B cell (primary cell): ENCODE data around the gene PRKAR1A. TPM values are rescaled to one million over a fixed set of nuclear protein-coding genes. Genes with fewer than 3 reads are reported as not detected.

ENCODE experiments used
- ATAC-seq: fragments of 200-7000 bp; cut with Tn5 transposase; one replicate; pipeline ENCODE4 v1.10.0; 2021; ENCODE audit warnings: low read depth, mild to moderate bottlenecking, moderate number of reproducible peaks, moderate library complexity
- CTCF ChIA-PET: fragments of 350-600 bp; sonication (Branson Sonifier 250); formaldehyde crosslinking; loops from one replicate; lab custom pipeline; 2021; ENCODE audit warnings: antibody characterized with exemption, inconsistent platforms; lab: Charles Lee
- POLR2A ChIA-PET: fragments of 350-600 bp; sonication (Branson Sonifier 250); formaldehyde crosslinking; loops from one replicate; lab custom pipeline; 2021; ENCODE audit warnings: antibody characterized with exemption; lab: Charles Lee
- DNase-seq: peaks from one replicate; pipeline ENCODE4 v3.0.0; 2013
- H2AFZ ChIP-seq: 2 replicates; pipeline ENCODE4 v1.6.1; 2012; ENCODE audit warnings: mild to moderate bottlenecking, low read depth, low read length; ENCODE audit not compliant: insufficient read depth, poor library complexity, severe bottlenecking
- H3K27ac ChIP-seq, 2 donors: 1 replicate in 1 of 2; 2 replicates in 1 of 2; pipeline ENCODE4 v1.5.1; 2012 to 2013; ENCODE audit warnings: low read length in 2 of 2, mild to moderate bottlenecking in 2 of 2, moderate library complexity in 1 of 2
- H3K27me3 ChIP-seq, 4 experiments: fragments of 200-600 bp in 1 of 4; sonication (generic) in 1 of 4; replicated peaks in 1 of 4; 1 replicate in 2 of 4; 2 replicates in 2 of 4; pipeline versions ENCODE4 v1.6.1 to v1.7.0; 2013 to 2016; ENCODE audit warnings: low read length in 3 of 4, mild to moderate bottlenecking in 2 of 4, mixed read lengths in 1 of 4, moderate library complexity in 1 of 4; ENCODE audit not compliant: insufficient read depth in 4 of 4, control insufficient read depth in 3 of 4; ENCODE audit errors: control extremely low read depth in 1 of 4
- H3K36me3 ChIP-seq, 2 experiments: replicated peaks in 1 of 2; 1 replicate in 1 of 2; 2 replicates in 1 of 2; pipeline versions ENCODE4 v1.6.1 to v1.7.1; 2013; ENCODE audit warnings: low read length in 1 of 2; ENCODE audit not compliant: insufficient read depth in 2 of 2, control insufficient read depth in 1 of 2; ENCODE audit errors: control extremely low read depth in 1 of 2, extremely low read depth in 1 of 2
- H3K4me1 ChIP-seq, 2 donors: fragments of 200-600 bp in 1 of 2; sonication (generic) in 1 of 2; 1 replicate in 1 of 2; 2 replicates in 1 of 2; pipeline versions ENCODE4 v1.5.1 to v1.6.1; 2013 to 2017; ENCODE audit warnings: low read length in 2 of 2; ENCODE audit not compliant: control insufficient read depth in 2 of 2, insufficient read depth in 2 of 2
- H3K4me2 ChIP-seq: replicated peaks from 2 replicates; pipeline ENCODE3; 2012; ENCODE audit warnings: mild to moderate bottlenecking, low read depth, low read length; ENCODE audit not compliant: poor library complexity, severe bottlenecking
- H3K4me3 ChIP-seq, 5 experiments: fragments of 200-600 bp in 1 of 5; sonication (generic) in 1 of 5; 1 replicate in 3 of 5; 2 replicates in 2 of 5; pipeline versions ENCODE4 v1.5.1 to v1.7.0; 2011 to 2016; ENCODE audit warnings: low read length in 4 of 5, mild to moderate bottlenecking in 4 of 5, low read depth in 2 of 5, control low read depth in 1 of 5, moderate library complexity in 1 of 5; ENCODE audit not compliant: insufficient read depth in 1 of 5; ENCODE audit errors: control extremely low read depth in 1 of 5, extremely low read depth in 1 of 5
- H3K79me2 ChIP-seq: fragments of 200-600 bp; sonication (generic); one replicate; pipeline ENCODE4 v1.6.0; 2016; ENCODE audit warnings: low read length; ENCODE audit not compliant: control insufficient read depth, insufficient read depth
- H3K9ac ChIP-seq: fragments of 200-600 bp; sonication (generic); 2 replicates; pipeline ENCODE4 v1.6.1; 2017; ENCODE audit warnings: mild to moderate bottlenecking, low read length, moderate library complexity
- H3K9me3 ChIP-seq, 3 donors: one replicate each; pipeline versions ENCODE4 v1.6.1 to v1.7.1; 2013; ENCODE audit warnings: low read length in 2 of 3; ENCODE audit not compliant: control insufficient read depth in 2 of 3, insufficient read depth in 1 of 3; ENCODE audit errors: control extremely low read depth in 1 of 3
- H4K20me1 ChIP-seq: 2 replicates; pipeline ENCODE4 v1.6.0; 2012; ENCODE audit warnings: mild to moderate bottlenecking, low read length; ENCODE audit not compliant: insufficient read depth, control insufficient read depth, poor library complexity, severe bottlenecking
- H3K27ac Mint-ChIP-seq: one replicate; pipeline ENCODE4 v1.8.0; 2021; ENCODE audit warnings: mixed read lengths
- H3K27me3 Mint-ChIP-seq: one replicate; pipeline ENCODE4 v1.8.0; 2021; ENCODE audit warnings: mixed read lengths
- H3K4me1 Mint-ChIP-seq: one replicate; pipeline ENCODE4 v1.8.0; 2021; ENCODE audit warnings: mixed read lengths
- H3K4me3 Mint-ChIP-seq: one replicate; pipeline ENCODE4 v1.8.0; 2021; ENCODE audit warnings: mixed read lengths
- H3K9me3 Mint-ChIP-seq: one replicate; pipeline ENCODE4 v1.8.0; 2022; ENCODE audit warnings: mixed read lengths; ENCODE audit not compliant: insufficient read depth
- EZH2 ChIP-seq: IDR thresholded peaks from 2 replicates; pipeline ENCODE4 v1.6.1; 2012; ENCODE audit warnings: borderline replicate concordance, low read depth, mild to moderate bottlenecking, moderate library complexity, low read length; ENCODE audit not compliant: insufficient read depth, poor library complexity, severe bottlenecking
- WGBS: methylation state at CpG from one replicate; pipeline ENCODE4 v1.1.5; 2013; ENCODE audit warnings: missing lambda C conversion rate; ENCODE audit not compliant: insufficient coverage; 5-methylcytosine and 5-hydroxymethylcytosine counted together
- intact Hi-C: fragments of 100-400 bp; cut with micrococcal nuclease; formaldehyde crosslinking; loops from one replicate; pipeline ENCODE4 v1.10.0; 2022
- polyA plus RNA-seq: library from polyadenylated mRNA; depleted of rRNA; stranded (reverse); fragments of >200 nt; gene quantifications from 2 replicates; pipeline ENCODE4 v1.2.3, GENCODE V29; 2012
- total RNA-seq, 2 donors: library from RNA; stranded (reverse); fragments of 120-200 nt in 1 of 2; gene quantifications; 1 replicate in 1 of 2; 2 replicates in 1 of 2; pipeline versions ENCODE4 v1.2.3 to v1.2.4, GENCODE V29; 2013 to 2022
- TF ChIP-seq, protein P1 (sequence below): fragments of 200-600 bp; IDR thresholded peaks from one replicate; pipeline ENCODE4 v1.8.0; 2022; ENCODE audit warnings: antibody characterized with exemption, mild to moderate bottlenecking

PRKAR1A gene
- total and polyA plus RNA-seq, 2 donors (not counting 1 experiment from before 2014, with no cell fraction given), result 63.1 to 296 TPM

DNA sequence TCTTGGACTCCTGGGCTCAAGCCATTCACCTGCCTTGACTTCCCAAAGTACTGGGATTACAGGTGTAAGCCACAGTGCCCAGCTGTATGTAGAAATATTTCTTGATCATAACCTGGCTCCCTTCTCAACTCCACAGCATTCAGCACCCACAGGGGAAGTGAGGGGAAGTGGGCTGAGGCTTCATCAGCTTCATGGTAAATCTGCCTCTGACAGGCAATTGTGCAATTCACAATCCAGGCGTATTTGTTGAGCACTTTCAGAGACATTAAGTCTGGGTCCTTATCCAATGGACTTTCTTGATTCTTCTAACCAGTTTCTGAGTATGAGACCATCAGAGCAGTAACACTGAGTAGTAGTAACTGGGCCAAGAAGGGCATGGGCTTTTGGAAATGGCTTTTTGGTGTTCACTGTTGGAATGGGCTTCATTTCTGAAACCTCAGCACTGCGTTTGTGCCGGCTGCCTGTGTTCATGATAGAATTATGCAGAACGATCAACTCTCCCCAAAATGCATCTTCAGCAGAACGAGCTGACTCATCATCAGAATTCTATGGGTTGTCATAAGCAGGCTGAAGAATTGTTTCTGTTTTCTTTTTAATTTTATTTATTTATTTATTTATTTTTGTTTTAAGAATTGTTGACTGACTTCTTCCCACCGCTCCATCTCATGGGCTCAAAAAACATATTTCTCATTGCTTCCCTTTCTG lies 60.1 kb downstream of the PRKAR1A start:
- intact Hi-C loops, result no loop called here
- Histone ChIP-seq H3K4me2 (no peak overlapping the region), H3K9me3 (no peaks in the 10 kb centered on the region), H3K4me1 (no peaks in the 10 kb centered on the region), H4K20me1 (no peaks in the 10 kb centered on the region), H3K27ac (no peak overlapping the region), H2AFZ (no peak overlapping the region), H3K4me3 (no peak overlapping the region), H3K36me3 (no peaks in the 10 kb centered on the region), H3K27me3 (no peaks in the 10 kb centered on the region), H3K9ac (no peak overlapping the region), H3K79me2 (no peaks in the 10 kb centered on the region)
- ChIA-PET CTCF (no interaction called here), POLR2A (no interaction called here)
- Mint-ChIP-seq H3K9me3 (no peaks in the 10 kb centered on the region), H3K4me1 (no peaks in the 10 kb centered on the region), H3K27ac (no peak overlapping the region), H3K4me3 (no peak overlapping the region), H3K27me3 (peaks cover 6% of the 10 kb centered on the region)
- no peak for TF ChIP-seq EZH2
- TF ChIP-seq, protein P1, sequence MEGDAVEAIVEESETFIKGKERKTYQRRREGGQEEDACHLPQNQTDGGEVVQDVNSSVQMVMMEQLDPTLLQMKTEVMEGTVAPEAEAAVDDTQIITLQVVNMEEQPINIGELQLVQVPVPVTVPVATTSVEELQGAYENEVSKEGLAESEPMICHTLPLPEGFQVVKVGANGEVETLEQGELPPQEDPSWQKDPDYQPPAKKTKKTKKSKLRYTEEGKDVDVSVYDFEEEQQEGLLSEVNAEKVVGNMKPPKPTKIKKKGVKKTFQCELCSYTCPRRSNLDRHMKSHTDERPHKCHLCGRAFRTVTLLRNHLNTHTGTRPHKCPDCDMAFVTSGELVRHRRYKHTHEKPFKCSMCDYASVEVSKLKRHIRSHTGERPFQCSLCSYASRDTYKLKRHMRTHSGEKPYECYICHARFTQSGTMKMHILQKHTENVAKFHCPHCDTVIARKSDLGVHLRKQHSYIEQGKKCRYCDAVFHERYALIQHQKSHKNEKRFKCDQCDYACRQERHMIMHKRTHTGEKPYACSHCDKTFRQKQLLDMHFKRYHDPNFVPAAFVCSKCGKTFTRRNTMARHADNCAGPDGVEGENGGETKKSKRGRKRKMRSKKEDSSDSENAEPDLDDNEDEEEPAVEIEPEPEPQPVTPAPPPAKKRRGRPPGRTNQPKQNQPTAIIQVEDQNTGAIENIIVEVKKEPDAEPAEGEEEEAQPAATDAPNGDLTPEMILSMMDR, result no peak
- ATAC-seq (no peak), DNase-seq (no peak)
- WGBS, result 40% methylated on average over 1 of the region's 6 CpGs

DNA sequence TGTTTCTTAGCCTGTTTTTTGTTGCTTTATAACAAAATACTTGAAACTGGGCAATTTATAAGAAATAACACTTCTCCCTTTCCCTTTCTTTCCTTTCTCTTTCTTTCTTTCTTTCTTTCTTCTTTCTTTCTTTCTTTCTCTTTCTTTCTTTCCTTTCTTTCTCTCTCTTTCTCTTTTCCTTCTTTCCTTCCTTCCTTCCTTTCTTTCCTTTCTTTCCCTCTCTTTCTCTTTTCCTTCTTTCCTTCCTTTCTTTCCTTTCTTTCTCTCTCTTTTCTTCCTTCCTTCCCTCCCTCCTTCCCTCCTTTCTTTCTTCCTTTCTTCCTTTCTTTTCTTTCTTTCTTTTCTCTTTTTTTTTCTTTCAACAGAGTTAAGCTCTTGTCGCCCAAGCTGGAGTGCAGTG lies 61.1 kb downstream of the PRKAR1A start:
- no peak overlapping the region for H3K4me3 Mint-ChIP-seq
- DNase-seq, result no peak
- intact Hi-C loops, result no loop called here
- H3K4me2 ChIP-seq, result no peak overlapping the region
- no peaks in the 10 kb centered on the region for H3K9me3 Mint-ChIP-seq
- peaks cover 3% of the 10 kb centered on the region for H3K27me3 Mint-ChIP-seq
- H3K4me3 ChIP-seq, result no peak overlapping the region
- no peaks in the 10 kb centered on the region for H4K20me1 ChIP-seq
- H3K79me2 ChIP-seq, result no peaks in the 10 kb centered on the region
- CTCF ChIA-PET, result no interaction called here
- no peaks in the 10 kb centered on the region for H3K27me3 ChIP-seq
- no peaks in the 10 kb centered on the region for H3K36me3 ChIP-seq
- H2AFZ ChIP-seq, result no peak overlapping the region
- no peak for TF ChIP-seq EZH2
- TF ChIP-seq, protein P1, result no peak
- no peaks in the 10 kb centered on the region for H3K4me1 Mint-ChIP-seq
- H3K27ac ChIP-seq, result no peak overlapping the region
- no peak overlapping the region for H3K9ac ChIP-seq
- no peaks in the 10 kb centered on the region for H3K9me3 ChIP-seq
- ATAC-seq, result no peak
- POLR2A ChIA-PET, result no interaction called here
- no peaks in the 10 kb centered on the region for H3K4me1 ChIP-seq
- 100% methylated on average over 1 of the region's 1 CpG for WGBS
- no peak overlapping the region for H3K27ac Mint-ChIP-seq
